ENCODE measurements around the gene CRYBG3. TPM values are rescaled to one million over a fixed set of nuclear protein-coding genes. Genes with fewer than 3 reads are reported as not detected.

CRYBG3 gene
- total and polyA plus RNA-seq, 9 donors: 5.8 to 16.1 (median 13.0) TPM

GRCh38 chr3:97928986-97929385, 107.2 kb downstream of the CRYBG3 start:
- DNase-seq: no peak
- no peaks in the 10 kb centered on the region for H3K4me1 ChIP-seq (ENCODE audit: insufficient read depth)
- TF ChIP-seq EP300 (IDR thresholded peaks at IDR 0.05) (no peak), CTCF (IDR thresholded peaks at IDR 0.05) (no peak), POLR2A (IDR thresholded peaks at IDR 0.05) (no peak)
- no peak overlapping the region for H3K4me3 ChIP-seq
- no peaks in the 10 kb centered on the region for H3K36me3 ChIP-seq
- no peaks in the 10 kb centered on the region for H3K9me3 ChIP-seq
- H3K27ac ChIP-seq: no peak overlapping the region
- 89 to 90% (median 90%) methylated on average over 4 of the region's 4 CpGs for WGBS, 3 donors
- intact Hi-C loops (cut with DNase I): no loop called here
- H3K27me3 ChIP-seq: no peaks in the 10 kb centered on the region

GRCh38 chr3:97930018-97930417, 108.2 kb downstream of the CRYBG3 start:
- Histone ChIP-seq H3K4me3 (no peak overlapping the region), H3K36me3 (no peaks in the 10 kb centered on the region), H3K27ac (no peak overlapping the region), H3K9me3 (no peaks in the 10 kb centered on the region), H3K27me3 (no peaks in the 10 kb centered on the region), H3K4me1 (ENCODE audit: insufficient read depth) (no peaks in the 10 kb centered on the region)
- intact Hi-C loops (cut with DNase I): no loop called here
- no peak for DNase-seq
- TF ChIP-seq POLR2A (IDR thresholded peaks at IDR 0.05) (no peak), EP300 (IDR thresholded peaks at IDR 0.05) (no peak), CTCF (IDR thresholded peaks at IDR 0.05) (no peak)

- intact Hi-C loops (cut with DNase I): no loop called here
- no peaks in the 10 kb centered on the region for H3K4me1 ChIP-seq (ENCODE audit: insufficient read depth)
Measured at GRCh38 chr3:97931218-97931617, 109.4 kb downstream of the CRYBG3 start.

GRCh38 chr3:97932387-97932801, 110.6 kb downstream of the CRYBG3 start:
- WGBS, 3 donors: 7 to 16% (median 12%) methylated on average over 4 of the region's 4 CpGs
- intact Hi-C loops (cut with DNase I): no loop called here
- TF ChIP-seq EP300 (IDR thresholded peaks at IDR 0.05): no peak
- no peak for TF ChIP-seq CTCF (IDR thresholded peaks at IDR 0.05)
- no peak for TF ChIP-seq POLR2A (IDR thresholded peaks at IDR 0.05)
- no peak for DNase-seq
- H3K4me3 ChIP-seq: no peak overlapping the region
- H3K4me1 ChIP-seq (ENCODE audit: insufficient read depth): no peaks in the 10 kb centered on the region
- no peaks in the 10 kb centered on the region for H3K36me3 ChIP-seq
- no peaks in the 10 kb centered on the region for H3K27me3 ChIP-seq
- no peaks in the 10 kb centered on the region for H3K9me3 ChIP-seq
- H3K27ac ChIP-seq: no peak overlapping the region

More at GRCh38 chr3:97931218-97931617, 109.4 kb downstream of the CRYBG3 start:
- H3K4me3 ChIP-seq: no peak overlapping the region
- no peaks in the 10 kb centered on the region for H3K9me3 ChIP-seq
- no peak for TF ChIP-seq CTCF (IDR thresholded peaks at IDR 0.05)
- no peak for TF ChIP-seq POLR2A (IDR thresholded peaks at IDR 0.05)
- no peak for TF ChIP-seq EP300 (IDR thresholded peaks at IDR 0.05)
- no peak overlapping the region for H3K27ac ChIP-seq
- no peak for DNase-seq
- H3K27me3 ChIP-seq: no peaks in the 10 kb centered on the region
- no peaks in the 10 kb centered on the region for H3K36me3 ChIP-seq
- WGBS, 3 donors: 57 to 69% (median 67%) methylated on average over 2 of the region's 2 CpGs

Measured in ovary (tissue), 9 donors.